GM23338 (cell line): Measurements from ENCODE around the gene TNFSF12.

Source experiments
- CREB1 ChIP-seq: fragments of 250-450 bp; sonication (Bioruptor Pico); IDR thresholded peaks from 2 replicates; pipeline ENCODE4 v1.5.0; 2020; ENCODE audit warnings: low read depth, mild to moderate bottlenecking, moderate library complexity
- CTCF ChIP-seq, 2 experiments: fragments of 200-600 bp in 1 of 2; sonication (generic) in 1 of 2; conservative IDR thresholded peaks; 2 replicates each; pipeline versions ENCODE4 v1.5.1 to v1.6.1; 2016 to 2017; ENCODE audit warnings: antibody characterized with exemption in 2 of 2, low read depth in 2 of 2, mild to moderate bottlenecking in 2 of 2, moderate library complexity in 1 of 2
- ETS1 ChIP-seq: IDR thresholded peaks from 2 replicates; pipeline ENCODE4 v1.6.1; 2016; ENCODE audit warnings: antibody characterized with exemption
- POLR2AphosphoS5 ChIP-seq: IDR thresholded peaks from 2 replicates; pipeline ENCODE4 v1.6.1; 2016; ENCODE audit warnings: antibody characterized with exemption, low read depth
- STAT1 ChIP-seq: IDR thresholded peaks from one replicate; pipeline ENCODE4 v1.6.1; 2016; ENCODE audit warnings: antibody characterized with exemption; ENCODE audit not compliant: unreplicated experiment
- ZNF114 ChIP-seq: fragments of 250-450 bp; sonication (Bioruptor Pico); IDR thresholded peaks from 2 replicates; pipeline ENCODE4 v1.5.0; 2020; ENCODE audit warnings: mild to moderate bottlenecking, moderate library complexity
- ZNF331 ChIP-seq: fragments of 250-450 bp; sonication (Bioruptor Pico); IDR thresholded peaks from 2 replicates; pipeline ENCODE4 v1.5.0; 2020; ENCODE audit warnings: low read depth, mild to moderate bottlenecking, moderate library complexity
- TF ChIP-seq, protein P1 (sequence below): fragments of 250-450 bp; sonication (Bioruptor Pico); IDR thresholded peaks from 2 replicates; pipeline ENCODE4 v1.5.0; 2020; ENCODE audit warnings: mild to moderate bottlenecking, moderate library complexity

- no peak for TF ChIP-seq POLR2AphosphoS5
- TF ChIP-seq CTCF (conservative IDR thresholded peaks at IDR 0.05; ENCODE audit: low read depth in 2 of 2) = no peak
- no peak for TF ChIP-seq STAT1
- TF ChIP-seq, protein P1, sequence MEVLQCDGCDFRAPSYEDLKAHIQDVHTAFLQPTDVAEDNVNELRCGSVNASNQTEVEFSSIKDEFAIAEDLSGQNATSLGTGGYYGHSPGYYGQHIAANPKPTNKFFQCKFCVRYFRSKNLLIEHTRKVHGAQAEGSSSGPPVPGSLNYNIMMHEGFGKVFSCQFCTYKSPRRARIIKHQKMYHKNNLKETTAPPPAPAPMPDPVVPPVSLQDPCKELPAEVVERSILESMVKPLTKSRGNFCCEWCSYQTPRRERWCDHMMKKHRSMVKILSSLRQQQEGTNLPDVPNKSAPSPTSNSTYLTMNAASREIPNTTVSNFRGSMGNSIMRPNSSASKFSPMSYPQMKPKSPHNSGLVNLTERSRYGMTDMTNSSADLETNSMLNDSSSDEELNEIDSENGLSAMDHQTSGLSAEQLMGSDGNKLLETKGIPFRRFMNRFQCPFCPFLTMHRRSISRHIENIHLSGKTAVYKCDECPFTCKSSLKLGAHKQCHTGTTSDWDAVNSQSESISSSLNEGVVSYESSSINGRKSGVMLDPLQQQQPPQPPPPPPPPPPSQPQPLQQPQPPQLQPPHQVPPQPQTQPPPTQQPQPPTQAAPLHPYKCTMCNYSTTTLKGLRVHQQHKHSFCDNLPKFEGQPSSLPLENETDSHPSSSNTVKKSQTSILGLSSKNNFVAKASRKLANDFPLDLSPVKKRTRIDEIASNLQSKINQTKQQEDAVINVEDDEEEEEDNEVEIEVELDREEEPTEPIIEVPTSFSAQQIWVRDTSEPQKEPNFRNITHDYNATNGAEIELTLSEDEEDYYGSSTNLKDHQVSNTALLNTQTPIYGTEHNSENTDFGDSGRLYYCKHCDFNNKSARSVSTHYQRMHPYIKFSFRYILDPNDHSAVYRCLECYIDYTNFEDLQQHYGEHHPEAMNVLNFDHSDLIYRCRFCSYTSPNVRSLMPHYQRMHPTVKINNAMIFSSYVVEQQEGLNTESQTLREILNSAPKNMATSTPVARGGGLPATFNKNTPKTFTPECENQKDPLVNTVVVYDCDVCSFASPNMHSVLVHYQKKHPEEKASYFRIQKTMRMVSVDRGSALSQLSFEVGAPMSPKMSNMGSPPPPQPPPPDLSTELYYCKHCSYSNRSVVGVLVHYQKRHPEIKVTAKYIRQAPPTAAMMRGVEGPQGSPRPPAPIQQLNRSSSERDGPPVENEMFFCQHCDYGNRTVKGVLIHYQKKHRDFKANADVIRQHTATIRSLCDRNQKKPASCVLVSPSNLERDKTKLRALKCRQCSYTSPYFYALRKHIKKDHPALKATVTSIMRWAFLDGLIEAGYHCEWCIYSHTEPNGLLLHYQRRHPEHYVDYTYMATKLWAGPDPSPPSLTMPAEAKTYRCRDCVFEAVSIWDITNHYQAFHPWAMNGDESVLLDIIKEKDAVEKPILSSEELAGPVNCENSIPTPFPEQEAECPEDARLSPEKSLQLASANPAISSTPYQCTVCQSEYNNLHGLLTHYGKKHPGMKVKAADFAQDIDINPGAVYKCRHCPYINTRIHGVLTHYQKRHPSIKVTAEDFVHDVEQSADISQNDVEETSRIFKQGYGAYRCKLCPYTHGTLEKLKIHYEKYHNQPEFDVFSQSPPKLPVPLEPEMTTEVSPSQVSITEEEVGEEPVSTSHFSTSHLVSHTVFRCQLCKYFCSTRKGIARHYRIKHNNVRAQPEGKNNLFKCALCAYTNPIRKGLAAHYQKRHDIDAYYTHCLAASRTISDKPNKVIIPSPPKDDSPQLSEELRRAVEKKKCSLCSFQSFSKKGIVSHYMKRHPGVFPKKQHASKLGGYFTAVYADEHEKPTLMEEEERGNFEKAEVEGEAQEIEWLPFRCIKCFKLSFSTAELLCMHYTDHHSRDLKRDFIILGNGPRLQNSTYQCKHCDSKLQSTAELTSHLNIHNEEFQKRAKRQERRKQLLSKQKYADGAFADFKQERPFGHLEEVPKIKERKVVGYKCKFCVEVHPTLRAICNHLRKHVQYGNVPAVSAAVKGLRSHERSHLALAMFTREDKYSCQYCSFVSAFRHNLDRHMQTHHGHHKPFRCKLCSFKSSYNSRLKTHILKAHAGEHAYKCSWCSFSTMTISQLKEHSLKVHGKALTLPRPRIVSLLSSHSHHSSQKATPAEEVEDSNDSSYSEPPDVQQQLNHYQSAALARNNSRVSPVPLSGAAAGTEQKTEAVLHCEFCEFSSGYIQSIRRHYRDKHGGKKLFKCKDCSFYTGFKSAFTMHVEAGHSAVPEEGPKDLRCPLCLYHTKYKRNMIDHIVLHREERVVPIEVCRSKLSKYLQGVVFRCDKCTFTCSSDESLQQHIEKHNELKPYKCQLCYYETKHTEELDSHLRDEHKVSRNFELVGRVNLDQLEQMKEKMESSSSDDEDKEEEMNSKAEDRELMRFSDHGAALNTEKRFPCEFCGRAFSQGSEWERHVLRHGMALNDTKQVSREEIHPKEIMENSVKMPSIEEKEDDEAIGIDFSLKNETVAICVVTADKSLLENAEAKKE (CRISPR knock-in tag) = no peak
- no peak for TF ChIP-seq ZNF331 (CRISPR knock-in tag)
- TF ChIP-seq ETS1 = no peak
- no peak for TF ChIP-seq CREB1 (CRISPR knock-in tag)
- no peak for TF ChIP-seq ZNF114 (CRISPR knock-in tag)
Measured at GRCh38 chr17:7590743-7591142, 41.9 kb downstream of the TNFSF12 start.
